OCI-LY1 (cell line): Measurements from ENCODE around the gene GTF3A.

Experiments
- H2AFZ ChIP-seq: fragments of 200-600 bp; sonication (generic), shearing (Covaris generic); 2 replicates; pipeline ENCODE4 v1.6.0; 2014; ENCODE audit warnings: antibody characterized with exemption, mild to moderate bottlenecking, low read length
- H3F3A ChIP-seq: fragments of 200-600 bp; sonication (generic), shearing (Covaris generic); 2 replicates; pipeline ENCODE4 v1.6.0; 2014; ENCODE audit warnings: mild to moderate bottlenecking, antibody characterized with exemption, low read length, moderate library complexity; ENCODE audit not compliant: insufficient read depth
- H3K27ac ChIP-seq: fragments of 200-600 bp; sonication (generic); 2 replicates; pipeline ENCODE4 v1.5.1; 2014; ENCODE audit warnings: low read length, mixed run types, mild to moderate bottlenecking, low read depth; ENCODE audit not compliant: poor library complexity, severe bottlenecking
- H3K27me3 ChIP-seq: fragments of 200-600 bp; sonication (generic); 2 replicates; pipeline ENCODE4 v1.6.0; 2014; ENCODE audit warnings: antibody characterized with exemption, mild to moderate bottlenecking, low read length, moderate library complexity; ENCODE audit not compliant: insufficient read depth
- H3K36me3 ChIP-seq: fragments of 200-600 bp; sonication (generic); 2 replicates; pipeline ENCODE4 v1.6.1; 2014; ENCODE audit warnings: mild to moderate bottlenecking, antibody characterized with exemption, low read length, moderate library complexity, mixed read lengths; ENCODE audit not compliant: insufficient read depth
- H3K4me1 ChIP-seq: fragments of 200-600 bp; sonication (generic); 2 replicates; pipeline ENCODE4 v1.5.1; 2014; ENCODE audit warnings: mild to moderate bottlenecking, low read length, moderate library complexity; ENCODE audit not compliant: insufficient read depth, severe bottlenecking
- H3K4me2 ChIP-seq: fragments of 200-600 bp; sonication (generic), shearing (Covaris generic); 2 replicates; pipeline ENCODE4 v1.6.1; 2014; ENCODE audit warnings: low read length
- H3K4me3 ChIP-seq: fragments of 200-600 bp; sonication (generic); 2 replicates; pipeline ENCODE4 v1.5.1; 2014; ENCODE audit warnings: low read length, low read depth, mild to moderate bottlenecking, mixed read lengths; ENCODE audit not compliant: poor library complexity, severe bottlenecking
- H3K79me2 ChIP-seq: fragments of 200-600 bp; shearing (Covaris generic); 2 replicates; pipeline ENCODE4 v1.6.1; 2016; ENCODE audit warnings: mixed run types, low read length, mixed read lengths; ENCODE audit not compliant: insufficient read depth
- H3K9ac ChIP-seq: fragments of 200-600 bp; sonication (generic), shearing (Covaris generic); 2 replicates; pipeline ENCODE4 v1.6.1; 2014; ENCODE audit warnings: mild to moderate bottlenecking, low read length, mixed read lengths
- H3K9me2 ChIP-seq: fragments of 200-600 bp; sonication (generic), shearing (Covaris generic); 2 replicates; pipeline ENCODE4 v1.6.1; 2014; ENCODE audit warnings: low read depth, mild to moderate bottlenecking, low read length, mixed read lengths
- H3K9me3 ChIP-seq: fragments of 200-600 bp; shearing (Covaris generic); 2 replicates; pipeline ENCODE4 v1.6.1; 2014; ENCODE audit warnings: low read length, mixed read lengths
- H4K20me1 ChIP-seq: fragments of 200-600 bp; sonication (generic), shearing (Covaris generic); 2 replicates; pipeline ENCODE4 v1.6.0; 2016; ENCODE audit warnings: mild to moderate bottlenecking, low read length; ENCODE audit not compliant: insufficient read depth
- CTCF ChIP-seq: fragments of 200-600 bp; sonication (generic), shearing (Covaris generic); IDR thresholded peaks from 2 replicates; pipeline ENCODE4 v1.5.1; 2017; ENCODE audit warnings: mild to moderate bottlenecking, antibody characterized with exemption, low read length, moderate library complexity, mixed read lengths
- EZH2 ChIP-seq: fragments of 200-600 bp; sonication (generic), shearing (Covaris generic); IDR thresholded peaks from 2 replicates; pipeline ENCODE4 v1.8.0; 2017; ENCODE audit warnings: borderline replicate concordance, mixed run types, mild to moderate bottlenecking, antibody characterized with exemption, low read length, moderate library complexity, mixed read lengths

The GTF3A gene

GRCh38 chr13:27379126-27379525 is 45.3 kb upstream of the GTF3A start:
- H3K79me2 ChIP-seq, result no peaks in the 10 kb centered on the region
- no peak overlapping the region for H2AFZ ChIP-seq
- H3K4me3 ChIP-seq, result no peak overlapping the region
- TF ChIP-seq EZH2, result no peak
- no peak for TF ChIP-seq CTCF
- no peaks in the 10 kb centered on the region for H3K9me2 ChIP-seq
- peaks cover 10% of the 10 kb centered on the region; the same call in 1 of the 2 replicates for H3K27me3 ChIP-seq
- H3K27ac ChIP-seq, result no peak overlapping the region
- H4K20me1 ChIP-seq, result no peaks in the 10 kb centered on the region
- no peaks in the 10 kb centered on the region for H3K4me1 ChIP-seq
- H3K9me3 ChIP-seq, result no peaks in the 10 kb centered on the region
- H3K4me2 ChIP-seq, result no peak overlapping the region
- no peaks in the 10 kb centered on the region for H3F3A ChIP-seq
- no peak overlapping the region for H3K9ac ChIP-seq
- no peaks in the 10 kb centered on the region for H3K36me3 ChIP-seq

- no peak overlapping the region for H3K27ac ChIP-seq
- no peak overlapping the region for H3K4me2 ChIP-seq
- no peaks in the 10 kb centered on the region for H3F3A ChIP-seq
- no peaks in the 10 kb centered on the region for H3K36me3 ChIP-seq
- H2AFZ ChIP-seq, result no peak overlapping the region
- no peaks in the 10 kb centered on the region for H3K9me2 ChIP-seq
- H3K9ac ChIP-seq, result no peak overlapping the region
- no peak overlapping the region for H3K4me3 ChIP-seq
- TF ChIP-seq EZH2, result no peak
- TF ChIP-seq CTCF, result peak; percentile 66
- no peaks in the 10 kb centered on the region for H3K79me2 ChIP-seq
- no peaks in the 10 kb centered on the region for H3K4me1 ChIP-seq
- no peaks in the 10 kb centered on the region for H3K9me3 ChIP-seq
- peaks cover 9% of the 10 kb centered on the region; the same call in 1 of the 2 replicates for H3K27me3 ChIP-seq
- no peaks in the 10 kb centered on the region for H4K20me1 ChIP-seq
These were observed 44.5 kb upstream of the GTF3A start for GRCh38 chr13:27379694-27380641.

DNA sequence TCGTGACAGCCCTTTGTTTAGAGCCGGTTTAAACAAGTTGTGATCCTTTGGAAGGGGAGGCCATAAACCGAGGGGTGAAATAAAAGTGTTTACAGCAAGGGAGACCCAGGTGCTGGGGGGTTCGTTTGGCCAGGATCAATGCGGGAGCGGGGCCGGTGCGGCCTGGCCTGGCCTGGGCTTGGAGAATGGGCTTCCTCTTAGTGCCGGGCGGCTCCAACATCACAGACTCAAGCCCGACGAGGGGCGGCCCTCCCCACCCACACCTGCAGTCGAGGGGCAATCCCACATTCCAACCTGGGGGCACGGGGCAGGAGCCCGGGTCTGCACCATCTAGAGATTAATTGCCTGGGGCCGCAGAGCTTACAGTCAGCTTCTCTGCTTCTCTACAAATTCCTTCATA is 42.8 kb upstream of the GTF3A start:
- H3K79me2 ChIP-seq, result no peaks in the 10 kb centered on the region
- TF ChIP-seq CTCF (no peak), EZH2 (no peak)
- H3K27ac ChIP-seq, result no peak overlapping the region
- no peaks in the 10 kb centered on the region for H4K20me1 ChIP-seq
- H3K9ac ChIP-seq, result no peak overlapping the region
- H3F3A ChIP-seq, result no peaks in the 10 kb centered on the region
- H3K4me1 ChIP-seq, result no peaks in the 10 kb centered on the region
- peaks cover 9% of the 10 kb centered on the region; the same call in 1 of the 2 replicates for H3K27me3 ChIP-seq
- H3K4me3 ChIP-seq, result no peak overlapping the region
- H2AFZ ChIP-seq, result no peak overlapping the region
- H3K9me3 ChIP-seq, result no peaks in the 10 kb centered on the region
- H3K4me2 ChIP-seq, result no peak overlapping the region
- no peaks in the 10 kb centered on the region for H3K36me3 ChIP-seq
- no peaks in the 10 kb centered on the region for H3K9me2 ChIP-seq
